Measurements from ENCODE around the gene RMDN3. TPM values are rescaled to one million over a fixed set of nuclear protein-coding genes. Genes with fewer than 3 reads are reported as not detected.

The RMDN3 gene
- polyA plus RNA-seq (2012; ENCODE audit: insufficient read depth, insufficient read length), result 29.1 TPM

DNA sequence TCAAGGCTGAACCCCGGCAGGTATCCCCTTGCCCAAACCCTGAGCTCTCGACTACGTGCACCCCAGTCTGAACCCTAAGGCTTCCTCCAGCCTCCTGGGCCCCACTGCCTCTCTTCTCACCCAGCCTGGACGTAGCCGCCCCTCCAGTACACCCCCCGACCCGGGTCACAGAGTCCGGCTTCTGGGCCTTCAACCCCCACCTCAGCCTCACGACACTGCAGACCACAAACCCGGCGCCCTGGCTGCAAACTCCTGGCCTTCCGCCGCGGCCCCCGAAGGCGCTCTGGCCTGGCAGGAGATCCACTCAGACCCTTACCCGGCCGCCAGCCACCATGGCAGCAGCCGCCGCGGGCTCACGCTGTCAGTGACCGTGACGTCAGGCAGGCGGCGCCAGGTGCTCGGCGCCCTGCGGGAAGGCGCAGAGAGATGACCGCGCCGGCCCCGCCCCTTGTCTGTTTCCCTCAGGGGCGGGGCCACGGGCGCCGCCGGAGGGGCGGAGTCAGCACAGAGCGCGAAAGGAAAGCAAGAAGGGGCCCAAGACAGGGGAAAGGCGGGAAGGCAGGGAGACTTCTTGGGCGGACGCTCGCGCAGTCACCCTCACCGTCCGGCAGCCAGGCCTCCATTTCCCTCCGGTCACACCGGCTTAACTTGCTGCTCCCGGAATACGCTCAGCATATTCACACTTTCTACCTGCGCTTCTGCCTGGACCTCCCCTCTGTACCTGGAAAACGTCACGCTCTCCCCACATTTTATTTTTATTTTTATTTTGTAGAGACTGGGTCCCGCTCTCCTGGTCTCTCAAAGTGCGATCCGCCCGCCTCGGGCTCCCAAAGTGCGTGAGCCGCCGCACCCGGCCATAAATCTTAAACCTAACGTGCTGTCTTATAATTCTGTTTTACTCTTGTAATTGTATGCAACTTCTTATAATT lies at the start of gene RMDN3:
Gene RMDN3 (minus strand): TSS at position 372 of the 929 bp plus-strand sequence. CDS start 471 bp downstream, outside the sequence.
- peak within 1 kb of the TSS; percentile 95 for H3K4me3 ChIP-seq (ENCODE audit: low read length)
- DNase-seq (ENCODE audit: low read depth, low spot score), result peak; percentile 88

GRCh38 chr15:40803688-40804087 lies 48.6 kb upstream of the RMDN3 start:
- no peak overlapping the region for H3K4me3 ChIP-seq (ENCODE audit: low read length)
- DNase-seq (ENCODE audit: low read depth, low spot score), result no peak

DNA sequence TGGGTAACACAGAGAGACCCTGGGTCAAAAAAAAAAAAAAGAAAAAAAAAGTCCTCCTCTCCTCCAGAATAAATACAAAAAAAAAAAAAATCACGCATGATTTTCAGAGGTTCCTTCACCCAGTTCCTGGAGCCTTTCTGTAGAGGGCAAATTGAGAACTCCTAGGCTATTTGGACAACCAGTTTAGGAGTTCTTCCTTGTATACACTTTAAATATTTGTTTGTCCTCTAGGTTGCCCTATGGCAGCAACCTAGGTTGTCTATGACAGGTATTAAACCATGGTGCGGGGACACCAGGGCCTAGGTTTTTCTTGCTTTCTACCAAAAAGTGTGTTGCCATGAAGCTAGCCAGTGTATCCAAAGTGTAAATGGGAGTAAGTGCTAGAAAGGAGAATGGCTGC lies 48.0 kb upstream of the RMDN3 start:
- no peak overlapping the region for H3K4me3 ChIP-seq (ENCODE audit: low read length)
- no peak for DNase-seq (ENCODE audit: low read depth, low spot score)

GRCh38 chr15:40799523-40799922 lies 44.5 kb upstream of the RMDN3 start:
- DNase-seq (ENCODE audit: low read depth, low spot score), result no peak
- no peak overlapping the region for H3K4me3 ChIP-seq (ENCODE audit: low read length)

GRCh38 chr15:40796512-40796911 lies 41.5 kb upstream of the RMDN3 start:
- no peak overlapping the region for H3K4me3 ChIP-seq (ENCODE audit: low read length)
- DNase-seq (ENCODE audit: low read depth, low spot score), result no peak

- DNase-seq (ENCODE audit: low read depth, low spot score), result no peak
- H3K4me3 ChIP-seq (ENCODE audit: low read length), result no peak overlapping the region
Measured at GRCh38 chr15:40796041-40796440, 41.0 kb upstream of the RMDN3 start.

- no peak for DNase-seq (ENCODE audit: low read depth, low spot score)
- no peak overlapping the region for H3K4me3 ChIP-seq (ENCODE audit: low read length)
Measured at GRCh38 chr15:40793216-40793989, 38.3 kb upstream of the RMDN3 start.

GRCh38 chr15:40792394-40792793 lies 37.3 kb upstream of the RMDN3 start:
- no peak for DNase-seq (ENCODE audit: low read depth, low spot score)
- H3K4me3 ChIP-seq (ENCODE audit: low read length), result no peak overlapping the region

DNA sequence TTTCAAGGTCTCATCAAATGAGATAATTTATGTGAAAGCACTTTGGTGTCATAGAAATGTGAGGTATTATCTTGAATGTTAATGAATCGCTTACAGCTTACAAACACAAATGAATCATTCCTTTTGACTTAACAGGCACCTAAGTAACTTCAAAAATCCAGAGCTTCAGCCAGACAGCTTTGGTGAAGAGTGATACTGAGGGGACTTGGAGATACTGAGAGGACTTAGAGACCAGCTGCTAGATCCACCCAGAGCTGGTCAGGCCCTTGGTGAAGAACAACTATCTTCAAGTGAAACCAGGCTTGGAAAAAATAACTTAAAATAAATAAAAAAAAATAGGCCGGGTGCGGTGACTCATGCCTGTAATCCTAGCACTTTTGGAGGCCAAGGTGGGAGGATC lies 35.7 kb upstream of the RMDN3 start:
- H3K4me3 ChIP-seq (ENCODE audit: low read length), result no peak overlapping the region
- DNase-seq (ENCODE audit: low read depth, low spot score), result no peak

- H3K4me3 ChIP-seq (ENCODE audit: low read length), result no peak overlapping the region
- DNase-seq (ENCODE audit: low read depth, low spot score), result no peak
Measured at GRCh38 chr15:40789999-40790398, 34.9 kb upstream of the RMDN3 start.

GRCh38 chr15:40789119-40789518 lies 34.1 kb upstream of the RMDN3 start:
- no peak overlapping the region for H3K4me3 ChIP-seq (ENCODE audit: low read length)
- DNase-seq (ENCODE audit: low read depth, low spot score), result no peak

GRCh38 chr15:40787991-40788390 lies 32.9 kb upstream of the RMDN3 start:
- H3K4me3 ChIP-seq (ENCODE audit: low read length), result no peak overlapping the region
- no peak for DNase-seq (ENCODE audit: low read depth, low spot score)

GRCh38 chr15:40787344-40787841 lies 32.3 kb upstream of the RMDN3 start:
- DNase-seq (ENCODE audit: low read depth, low spot score), result peak; percentile 80
- no peak overlapping the region for H3K4me3 ChIP-seq (ENCODE audit: low read length)

DNA sequence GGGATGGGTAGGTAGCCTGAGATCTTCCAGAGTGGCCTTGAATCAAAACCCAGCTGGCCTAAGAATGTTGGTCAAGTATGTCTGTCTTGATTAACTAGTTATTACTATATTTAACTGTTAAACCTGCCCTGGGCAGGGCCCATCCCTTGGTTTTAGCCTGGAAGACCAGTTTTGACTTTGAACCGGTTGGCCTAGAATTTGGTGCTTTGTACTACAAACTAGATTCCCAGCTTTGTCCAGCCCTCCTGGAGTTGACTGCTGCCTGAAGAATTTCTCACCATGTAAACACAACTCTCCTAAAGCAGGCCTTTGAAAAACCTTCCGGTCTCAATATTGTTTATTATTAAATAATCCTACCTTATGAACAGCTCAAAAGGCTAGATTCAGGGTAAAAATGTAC lies 30.8 kb upstream of the RMDN3 start:
- no peak for DNase-seq (ENCODE audit: low read depth, low spot score)
- H3K4me3 ChIP-seq (ENCODE audit: low read length), result no peak overlapping the region

DNA sequence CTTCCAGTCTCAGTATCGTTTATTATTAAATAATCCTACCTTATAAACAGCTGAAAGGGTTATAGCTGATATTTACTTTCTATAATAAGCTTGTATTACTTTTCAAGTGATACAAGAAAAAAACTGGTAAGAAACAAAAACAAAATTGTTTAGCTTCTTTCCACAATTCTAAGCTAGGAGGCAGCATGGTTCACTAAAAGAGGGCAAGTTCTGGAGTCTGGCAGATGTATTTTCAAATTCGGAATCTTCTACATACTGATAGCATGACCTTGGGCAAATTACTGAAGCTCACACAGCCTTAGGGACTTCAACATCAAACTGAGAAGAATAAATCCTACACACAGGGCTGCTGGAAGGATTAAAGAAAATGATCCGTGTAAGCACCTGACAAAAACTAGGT lies 30.1 kb upstream of the RMDN3 start:
- H3K4me3 ChIP-seq (ENCODE audit: low read length), result no peak overlapping the region
- DNase-seq (ENCODE audit: low read depth, low spot score), result no peak

DNA sequence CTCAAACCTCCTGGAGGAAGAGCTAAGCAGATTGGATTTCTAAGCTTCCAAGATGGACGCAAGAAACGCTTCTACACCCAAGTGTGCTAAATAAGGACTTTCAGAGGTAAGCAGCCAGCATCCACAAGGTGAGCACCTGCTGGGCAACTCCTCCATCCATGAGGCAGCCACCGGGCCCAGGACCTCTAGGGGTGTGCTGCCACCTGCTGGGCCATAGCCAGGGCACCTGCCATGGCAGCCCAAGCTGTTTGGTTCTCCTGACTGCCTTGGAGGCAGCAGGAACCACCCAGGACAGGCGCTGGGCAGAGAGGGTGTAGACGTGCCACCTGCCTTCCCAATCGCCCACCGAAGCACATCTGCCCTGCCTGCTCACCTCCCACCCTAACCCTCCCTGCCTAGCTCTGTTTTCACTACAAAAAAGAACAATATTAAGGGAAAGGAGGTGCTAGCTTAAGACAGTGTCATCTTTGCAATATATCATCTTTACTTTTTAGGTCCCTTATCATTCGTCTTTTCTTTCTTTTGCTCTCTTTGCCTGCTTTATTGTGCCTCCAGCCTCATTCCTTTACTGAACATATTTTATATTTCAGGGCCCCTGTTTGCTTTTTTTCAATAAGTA lies 27.7 kb upstream of the RMDN3 start:
- no peak for DNase-seq (ENCODE audit: low read depth, low spot score)
- H3K4me3 ChIP-seq (ENCODE audit: low read length), result no peak overlapping the region

DNA sequence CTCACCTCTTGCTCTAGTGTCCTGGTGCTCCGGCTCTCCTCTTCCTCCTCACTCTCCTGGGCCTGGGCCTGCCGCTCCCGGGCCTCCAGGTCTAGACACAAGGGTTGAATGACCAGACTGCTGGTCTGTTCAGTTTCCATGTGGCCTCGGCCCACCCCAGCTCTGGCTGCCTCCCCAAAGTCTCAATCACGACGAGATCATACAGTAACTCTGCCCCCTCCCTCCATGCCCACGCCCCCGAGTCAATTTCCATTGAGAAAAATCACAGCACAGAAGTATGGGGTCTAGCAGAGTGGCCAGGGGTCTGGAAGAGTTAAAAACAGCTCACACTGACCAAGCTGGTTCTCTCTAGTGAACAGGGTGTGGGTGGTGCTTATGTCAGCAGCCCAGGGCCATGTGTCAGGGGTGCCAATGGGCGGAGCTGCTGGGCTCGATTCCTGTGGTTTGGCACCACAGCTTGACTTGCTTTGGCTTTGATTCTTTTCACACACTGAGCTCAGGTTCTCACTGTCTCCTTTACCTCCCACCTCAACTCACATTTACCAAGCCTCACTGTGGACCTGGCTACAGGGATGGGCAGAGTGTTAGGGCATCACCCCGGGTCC lies 21.6 kb upstream of the RMDN3 start:
- no peak overlapping the region for H3K4me3 ChIP-seq (ENCODE audit: low read length)
- DNase-seq (ENCODE audit: low read depth, low spot score), result peak; percentile 42

DNA sequence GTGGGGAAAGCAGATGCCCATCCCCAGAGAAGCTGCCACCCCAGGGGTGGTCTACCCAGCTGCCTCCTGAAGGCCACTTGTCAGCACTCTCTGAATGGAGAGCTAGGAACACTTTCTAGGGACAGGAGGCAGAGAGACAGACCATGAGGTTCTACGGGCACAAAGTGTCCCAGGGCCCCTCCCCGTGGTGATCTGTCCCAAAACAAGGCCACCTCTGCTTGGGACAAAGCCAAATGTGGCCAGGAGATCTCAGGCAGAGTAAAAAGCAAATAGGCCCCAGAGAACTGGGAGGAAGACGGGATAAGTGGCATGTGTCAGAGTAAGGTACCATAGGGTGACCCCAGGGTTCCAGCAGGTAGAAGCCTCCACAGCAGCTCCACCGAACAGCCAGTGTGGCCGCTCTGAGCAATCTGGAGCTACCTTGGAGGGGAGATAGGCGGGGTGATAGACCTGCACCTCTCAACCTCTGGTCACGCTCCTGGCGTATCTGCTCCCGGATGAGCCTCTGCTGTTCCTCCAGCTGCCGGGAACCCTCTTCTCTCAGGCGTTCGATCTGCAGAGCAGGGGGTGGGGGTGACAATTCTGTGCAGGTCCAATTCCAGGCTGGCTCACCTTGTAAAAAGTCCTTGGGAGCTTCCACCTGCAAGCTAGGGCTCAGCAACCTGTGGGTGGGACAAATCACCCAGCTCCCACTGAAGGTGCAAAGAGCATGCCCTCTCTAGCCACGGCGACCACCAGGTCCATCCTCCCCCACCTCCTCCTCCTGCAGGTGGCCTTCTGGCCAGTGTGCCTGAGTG lies 20.9 kb upstream of the RMDN3 start:
- no peak overlapping the region for H3K4me3 ChIP-seq (ENCODE audit: low read length)

More for the DNA sequence above, 20.9 kb upstream of the RMDN3 start:
- no peak for DNase-seq (ENCODE audit: low read depth, low spot score)

Data from Jurkat, Clone E6-1 (cell line).